GM23338 (cell line): ENCODE results near the gene UQCC3. TPM values are rescaled to one million over a fixed set of nuclear protein-coding genes. Genes with fewer than 3 reads are reported as not detected.
A peak's percentile ranks its signal among the peaks of the same experiment; 100 is the strongest.

Experiments used
- ATAC-seq: fragments of 200-7000 bp; cut with Tn5 transposase; 3 replicates; pipeline ENCODE4 v1.9.1; 2020
- DNase-seq: peaks from one replicate; pipeline ENCODE4 v3.0.0-alpha.2; 2015; ENCODE audit warnings: low spot score
- H2AFZ ChIP-seq: fragments of 200-600 bp; sonication (generic); 2 replicates; pipeline ENCODE4 v1.8.0; 2016; ENCODE audit warnings: antibody characterized with exemption, mild to moderate bottlenecking, moderate library complexity
- H3F3A ChIP-seq: fragments of 200-600 bp; sonication (generic); replicated peaks from 2 replicates; pipeline ENCODE4 v1.8.0; 2017; ENCODE audit warnings: antibody characterized with exemption, mixed run types, low read depth
- H3K27ac ChIP-seq: fragments of 200-600 bp; sonication (generic); 2 replicates; pipeline ENCODE4 v1.6.1; 2016; ENCODE audit warnings: low read depth
- H3K27me3 ChIP-seq: fragments of 200-600 bp; sonication (generic); 2 replicates; pipeline ENCODE4 v1.8.0; 2016; ENCODE audit warnings: mild to moderate bottlenecking, mixed run types, moderate library complexity; ENCODE audit not compliant: insufficient read depth
- H3K36me3 ChIP-seq: fragments of 200-600 bp; sonication (generic); 2 replicates; pipeline ENCODE4 v1.8.0; 2016; ENCODE audit warnings: mild to moderate bottlenecking; ENCODE audit not compliant: insufficient read depth
- H3K4me1 ChIP-seq: fragments of 200-600 bp; sonication (generic); 2 replicates; pipeline ENCODE4 v1.8.0; 2016; ENCODE audit warnings: mild to moderate bottlenecking, moderate library complexity; ENCODE audit not compliant: insufficient read depth
- H3K4me2 ChIP-seq: fragments of 200-600 bp; sonication (generic); 2 replicates; pipeline ENCODE4 v1.7.1; 2017; ENCODE audit warnings: mixed run types
- H3K4me3 ChIP-seq: fragments of 200-600 bp; sonication (generic); 2 replicates; pipeline ENCODE4 v1.6.1; 2016; ENCODE audit warnings: mixed run types
- H3K79me2 ChIP-seq: fragments of 200-600 bp; sonication (generic); replicated peaks from 2 replicates; pipeline ENCODE4 v1.8.0; 2017; ENCODE audit warnings: mild to moderate bottlenecking; ENCODE audit not compliant: insufficient read depth
- H3K9me2 ChIP-seq: fragments of 200-600 bp; sonication (generic); 2 replicates; pipeline ENCODE4 v1.8.0; 2017; ENCODE audit not compliant: insufficient read depth
- H4K20me1 ChIP-seq: fragments of 200-600 bp; sonication (generic); replicated peaks from 2 replicates; pipeline ENCODE4 v1.8.0; 2017; ENCODE audit warnings: mild to moderate bottlenecking; ENCODE audit not compliant: insufficient read depth
- H3K27ac Mint-ChIP-seq: 2 replicates; pipeline ENCODE4 v1.8.0; 2020; ENCODE audit warnings: inconsistent platforms, mild to moderate bottlenecking, moderate library complexity, mixed read lengths
- H3K27me3 Mint-ChIP-seq: 3 replicates; pipeline ENCODE4 v1.8.0; 2022; ENCODE audit warnings: low read depth, mild to moderate bottlenecking, moderate library complexity, mixed read lengths, inconsistent platforms; ENCODE audit not compliant: insufficient read depth, poor library complexity
- H3K36me3 Mint-ChIP-seq: 3 replicates; pipeline ENCODE4 v1.8.0; 2021; ENCODE audit warnings: low read depth, mild to moderate bottlenecking, inconsistent platforms, moderate library complexity, mixed read lengths
- H3K4me1 Mint-ChIP-seq: 3 replicates; pipeline ENCODE4 v1.8.0; 2020; ENCODE audit warnings: mild to moderate bottlenecking, inconsistent platforms, mixed read lengths
- H3K4me3 Mint-ChIP-seq: 3 replicates; pipeline ENCODE4 v1.8.0; 2021; ENCODE audit warnings: moderate library complexity, mild to moderate bottlenecking, inconsistent platforms, mixed read lengths
- H3K9me3 Mint-ChIP-seq: 3 replicates; pipeline ENCODE4 v1.8.0; 2020; ENCODE audit warnings: moderate library complexity, mild to moderate bottlenecking, inconsistent platforms, mixed read lengths
- CREB1 ChIP-seq: fragments of 250-450 bp; sonication (Bioruptor Pico); IDR thresholded peaks from 2 replicates; pipeline ENCODE4 v1.5.0; 2020; ENCODE audit warnings: low read depth, mild to moderate bottlenecking, moderate library complexity
- ETS1 ChIP-seq: IDR thresholded peaks from 2 replicates; pipeline ENCODE4 v1.6.1; 2016; ENCODE audit warnings: antibody characterized with exemption
- EZH2 ChIP-seq: fragments of 200-600 bp; sonication (generic); IDR thresholded peaks from one replicate; pipeline ENCODE4 v1.8.0; 2017; ENCODE audit warnings: antibody characterized with exemption, mild to moderate bottlenecking, low read depth; ENCODE audit not compliant: unreplicated experiment
- EZH2phosphoT487 ChIP-seq: fragments of 200-600 bp; sonication (generic); IDR thresholded peaks from one replicate; pipeline ENCODE4 v1.8.1; 2018; ENCODE audit warnings: antibody characterized with exemption; ENCODE audit not compliant: unreplicated experiment
- JUNB ChIP-seq: IDR thresholded peaks from one replicate; pipeline ENCODE4 v1.6.1; 2016; ENCODE audit warnings: antibody characterized with exemption; ENCODE audit not compliant: unreplicated experiment
- NANOG ChIP-seq: IDR thresholded peaks from 2 replicates; pipeline ENCODE4 v1.6.1; 2016; ENCODE audit warnings: antibody characterized with exemption, borderline replicate concordance
- POLR2AphosphoS5 ChIP-seq: IDR thresholded peaks from 2 replicates; pipeline ENCODE4 v1.6.1; 2016; ENCODE audit warnings: antibody characterized with exemption, low read depth
- STAT1 ChIP-seq: IDR thresholded peaks from one replicate; pipeline ENCODE4 v1.6.1; 2016; ENCODE audit warnings: antibody characterized with exemption; ENCODE audit not compliant: unreplicated experiment
- ZNF114 ChIP-seq: fragments of 250-450 bp; sonication (Bioruptor Pico); IDR thresholded peaks from 2 replicates; pipeline ENCODE4 v1.5.0; 2020; ENCODE audit warnings: mild to moderate bottlenecking, moderate library complexity
- ZNF331 ChIP-seq: fragments of 250-450 bp; sonication (Bioruptor Pico); IDR thresholded peaks from 2 replicates; pipeline ENCODE4 v1.5.0; 2020; ENCODE audit warnings: low read depth, mild to moderate bottlenecking, moderate library complexity
- polyA plus RNA-seq: library from polyadenylated mRNA; unstranded; fragments of >200 nt; fragmentation: Nextera tagmentation; extraction: Ambion mirVana; gene quantifications from 2 replicates; pipeline ENCODE4 v1.2.1, GENCODE V29; 2016
- total RNA-seq: library from RNA; depleted of rRNA; stranded (reverse); fragments of >200 nt; shearing (Covaris generic); gene quantifications from 2 replicates; pipeline ENCODE4 v1.2.3, GENCODE V29; 2014
- TF ChIP-seq, protein P1 (sequence below), 2 experiments: fragments of 200-600 bp in 1 of 2; sonication (generic) in 1 of 2; conservative IDR thresholded peaks; 2 replicates each; pipeline versions ENCODE4 v1.5.1 to v1.6.1; 2016 to 2017; ENCODE audit warnings: antibody characterized with exemption in 2 of 2, low read depth in 2 of 2, mild to moderate bottlenecking in 2 of 2, moderate library complexity in 1 of 2
- TF ChIP-seq, protein P2 (sequence below): IDR thresholded peaks from one replicate; pipeline ENCODE4 v1.6.1; 2018; ENCODE audit warnings: antibody characterized with exemption; ENCODE audit not compliant: unreplicated experiment
- TF ChIP-seq, protein P3 (sequence below): fragments of 250-450 bp; sonication (Bioruptor Pico); IDR thresholded peaks from 2 replicates; pipeline ENCODE4 v1.5.0; 2020; ENCODE audit warnings: mild to moderate bottlenecking, moderate library complexity

The UQCC3 gene
- total and polyA plus RNA-seq, 2 experiments from 2014 or later: 13.0 to 54.7 TPM

GRCh38 chr11:62709247-62710000, 38.0 kb downstream of the UQCC3 start:
- Histone ChIP-seq H3K4me1 (peaks cover 31% of the 10 kb centered on the region), H3K36me3 (peaks cover 31% of the 10 kb centered on the region), H4K20me1 (no peaks in the 10 kb centered on the region; the same call in none of the 2 replicates), H3F3A (peaks cover 67% of the 10 kb centered on the region), H3K79me2 (peaks cover 8% of the 10 kb centered on the region), H3K9me2 (no peaks in the 10 kb centered on the region), H3K4me2 (peak overlapping the region; percentile 95), H2AFZ (peak overlapping the region; percentile 93), H3K27ac (peak overlapping the region; percentile 100), H3K4me3 (peak overlapping the region; percentile 82), H3K27me3 (no peaks in the 10 kb centered on the region)
- TF ChIP-seq, protein P1, sequence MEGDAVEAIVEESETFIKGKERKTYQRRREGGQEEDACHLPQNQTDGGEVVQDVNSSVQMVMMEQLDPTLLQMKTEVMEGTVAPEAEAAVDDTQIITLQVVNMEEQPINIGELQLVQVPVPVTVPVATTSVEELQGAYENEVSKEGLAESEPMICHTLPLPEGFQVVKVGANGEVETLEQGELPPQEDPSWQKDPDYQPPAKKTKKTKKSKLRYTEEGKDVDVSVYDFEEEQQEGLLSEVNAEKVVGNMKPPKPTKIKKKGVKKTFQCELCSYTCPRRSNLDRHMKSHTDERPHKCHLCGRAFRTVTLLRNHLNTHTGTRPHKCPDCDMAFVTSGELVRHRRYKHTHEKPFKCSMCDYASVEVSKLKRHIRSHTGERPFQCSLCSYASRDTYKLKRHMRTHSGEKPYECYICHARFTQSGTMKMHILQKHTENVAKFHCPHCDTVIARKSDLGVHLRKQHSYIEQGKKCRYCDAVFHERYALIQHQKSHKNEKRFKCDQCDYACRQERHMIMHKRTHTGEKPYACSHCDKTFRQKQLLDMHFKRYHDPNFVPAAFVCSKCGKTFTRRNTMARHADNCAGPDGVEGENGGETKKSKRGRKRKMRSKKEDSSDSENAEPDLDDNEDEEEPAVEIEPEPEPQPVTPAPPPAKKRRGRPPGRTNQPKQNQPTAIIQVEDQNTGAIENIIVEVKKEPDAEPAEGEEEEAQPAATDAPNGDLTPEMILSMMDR (conservative IDR thresholded peaks at IDR 0.05; ENCODE audit: low read depth in 2 of 2): no peak
- no peak for TF ChIP-seq JUNB
- no peak for TF ChIP-seq EZH2phosphoT487
- TF ChIP-seq STAT1: no peak
- TF ChIP-seq, protein P2, sequence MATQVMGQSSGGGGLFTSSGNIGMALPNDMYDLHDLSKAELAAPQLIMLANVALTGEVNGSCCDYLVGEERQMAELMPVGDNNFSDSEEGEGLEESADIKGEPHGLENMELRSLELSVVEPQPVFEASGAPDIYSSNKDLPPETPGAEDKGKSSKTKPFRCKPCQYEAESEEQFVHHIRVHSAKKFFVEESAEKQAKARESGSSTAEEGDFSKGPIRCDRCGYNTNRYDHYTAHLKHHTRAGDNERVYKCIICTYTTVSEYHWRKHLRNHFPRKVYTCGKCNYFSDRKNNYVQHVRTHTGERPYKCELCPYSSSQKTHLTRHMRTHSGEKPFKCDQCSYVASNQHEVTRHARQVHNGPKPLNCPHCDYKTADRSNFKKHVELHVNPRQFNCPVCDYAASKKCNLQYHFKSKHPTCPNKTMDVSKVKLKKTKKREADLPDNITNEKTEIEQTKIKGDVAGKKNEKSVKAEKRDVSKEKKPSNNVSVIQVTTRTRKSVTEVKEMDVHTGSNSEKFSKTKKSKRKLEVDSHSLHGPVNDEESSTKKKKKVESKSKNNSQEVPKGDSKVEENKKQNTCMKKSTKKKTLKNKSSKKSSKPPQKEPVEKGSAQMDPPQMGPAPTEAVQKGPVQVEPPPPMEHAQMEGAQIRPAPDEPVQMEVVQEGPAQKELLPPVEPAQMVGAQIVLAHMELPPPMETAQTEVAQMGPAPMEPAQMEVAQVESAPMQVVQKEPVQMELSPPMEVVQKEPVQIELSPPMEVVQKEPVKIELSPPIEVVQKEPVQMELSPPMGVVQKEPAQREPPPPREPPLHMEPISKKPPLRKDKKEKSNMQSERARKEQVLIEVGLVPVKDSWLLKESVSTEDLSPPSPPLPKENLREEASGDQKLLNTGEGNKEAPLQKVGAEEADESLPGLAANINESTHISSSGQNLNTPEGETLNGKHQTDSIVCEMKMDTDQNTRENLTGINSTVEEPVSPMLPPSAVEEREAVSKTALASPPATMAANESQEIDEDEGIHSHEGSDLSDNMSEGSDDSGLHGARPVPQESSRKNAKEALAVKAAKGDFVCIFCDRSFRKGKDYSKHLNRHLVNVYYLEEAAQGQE: peak; percentile 18
- TF ChIP-seq, protein P3, sequence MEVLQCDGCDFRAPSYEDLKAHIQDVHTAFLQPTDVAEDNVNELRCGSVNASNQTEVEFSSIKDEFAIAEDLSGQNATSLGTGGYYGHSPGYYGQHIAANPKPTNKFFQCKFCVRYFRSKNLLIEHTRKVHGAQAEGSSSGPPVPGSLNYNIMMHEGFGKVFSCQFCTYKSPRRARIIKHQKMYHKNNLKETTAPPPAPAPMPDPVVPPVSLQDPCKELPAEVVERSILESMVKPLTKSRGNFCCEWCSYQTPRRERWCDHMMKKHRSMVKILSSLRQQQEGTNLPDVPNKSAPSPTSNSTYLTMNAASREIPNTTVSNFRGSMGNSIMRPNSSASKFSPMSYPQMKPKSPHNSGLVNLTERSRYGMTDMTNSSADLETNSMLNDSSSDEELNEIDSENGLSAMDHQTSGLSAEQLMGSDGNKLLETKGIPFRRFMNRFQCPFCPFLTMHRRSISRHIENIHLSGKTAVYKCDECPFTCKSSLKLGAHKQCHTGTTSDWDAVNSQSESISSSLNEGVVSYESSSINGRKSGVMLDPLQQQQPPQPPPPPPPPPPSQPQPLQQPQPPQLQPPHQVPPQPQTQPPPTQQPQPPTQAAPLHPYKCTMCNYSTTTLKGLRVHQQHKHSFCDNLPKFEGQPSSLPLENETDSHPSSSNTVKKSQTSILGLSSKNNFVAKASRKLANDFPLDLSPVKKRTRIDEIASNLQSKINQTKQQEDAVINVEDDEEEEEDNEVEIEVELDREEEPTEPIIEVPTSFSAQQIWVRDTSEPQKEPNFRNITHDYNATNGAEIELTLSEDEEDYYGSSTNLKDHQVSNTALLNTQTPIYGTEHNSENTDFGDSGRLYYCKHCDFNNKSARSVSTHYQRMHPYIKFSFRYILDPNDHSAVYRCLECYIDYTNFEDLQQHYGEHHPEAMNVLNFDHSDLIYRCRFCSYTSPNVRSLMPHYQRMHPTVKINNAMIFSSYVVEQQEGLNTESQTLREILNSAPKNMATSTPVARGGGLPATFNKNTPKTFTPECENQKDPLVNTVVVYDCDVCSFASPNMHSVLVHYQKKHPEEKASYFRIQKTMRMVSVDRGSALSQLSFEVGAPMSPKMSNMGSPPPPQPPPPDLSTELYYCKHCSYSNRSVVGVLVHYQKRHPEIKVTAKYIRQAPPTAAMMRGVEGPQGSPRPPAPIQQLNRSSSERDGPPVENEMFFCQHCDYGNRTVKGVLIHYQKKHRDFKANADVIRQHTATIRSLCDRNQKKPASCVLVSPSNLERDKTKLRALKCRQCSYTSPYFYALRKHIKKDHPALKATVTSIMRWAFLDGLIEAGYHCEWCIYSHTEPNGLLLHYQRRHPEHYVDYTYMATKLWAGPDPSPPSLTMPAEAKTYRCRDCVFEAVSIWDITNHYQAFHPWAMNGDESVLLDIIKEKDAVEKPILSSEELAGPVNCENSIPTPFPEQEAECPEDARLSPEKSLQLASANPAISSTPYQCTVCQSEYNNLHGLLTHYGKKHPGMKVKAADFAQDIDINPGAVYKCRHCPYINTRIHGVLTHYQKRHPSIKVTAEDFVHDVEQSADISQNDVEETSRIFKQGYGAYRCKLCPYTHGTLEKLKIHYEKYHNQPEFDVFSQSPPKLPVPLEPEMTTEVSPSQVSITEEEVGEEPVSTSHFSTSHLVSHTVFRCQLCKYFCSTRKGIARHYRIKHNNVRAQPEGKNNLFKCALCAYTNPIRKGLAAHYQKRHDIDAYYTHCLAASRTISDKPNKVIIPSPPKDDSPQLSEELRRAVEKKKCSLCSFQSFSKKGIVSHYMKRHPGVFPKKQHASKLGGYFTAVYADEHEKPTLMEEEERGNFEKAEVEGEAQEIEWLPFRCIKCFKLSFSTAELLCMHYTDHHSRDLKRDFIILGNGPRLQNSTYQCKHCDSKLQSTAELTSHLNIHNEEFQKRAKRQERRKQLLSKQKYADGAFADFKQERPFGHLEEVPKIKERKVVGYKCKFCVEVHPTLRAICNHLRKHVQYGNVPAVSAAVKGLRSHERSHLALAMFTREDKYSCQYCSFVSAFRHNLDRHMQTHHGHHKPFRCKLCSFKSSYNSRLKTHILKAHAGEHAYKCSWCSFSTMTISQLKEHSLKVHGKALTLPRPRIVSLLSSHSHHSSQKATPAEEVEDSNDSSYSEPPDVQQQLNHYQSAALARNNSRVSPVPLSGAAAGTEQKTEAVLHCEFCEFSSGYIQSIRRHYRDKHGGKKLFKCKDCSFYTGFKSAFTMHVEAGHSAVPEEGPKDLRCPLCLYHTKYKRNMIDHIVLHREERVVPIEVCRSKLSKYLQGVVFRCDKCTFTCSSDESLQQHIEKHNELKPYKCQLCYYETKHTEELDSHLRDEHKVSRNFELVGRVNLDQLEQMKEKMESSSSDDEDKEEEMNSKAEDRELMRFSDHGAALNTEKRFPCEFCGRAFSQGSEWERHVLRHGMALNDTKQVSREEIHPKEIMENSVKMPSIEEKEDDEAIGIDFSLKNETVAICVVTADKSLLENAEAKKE (CRISPR knock-in tag): no peak
- TF ChIP-seq ZNF331 (CRISPR knock-in tag): no peak
- peak; percentile 83 for TF ChIP-seq CREB1 (CRISPR knock-in tag)
- TF ChIP-seq ZNF114 (CRISPR knock-in tag): peak; percentile 95
- no peak for TF ChIP-seq EZH2
- peak; percentile 66 for TF ChIP-seq POLR2AphosphoS5
- peak; percentile 89 for TF ChIP-seq ETS1
- no peak for TF ChIP-seq NANOG
- Mint-ChIP-seq H3K36me3 (peaks cover 51% of the 10 kb centered on the region), H3K4me3 (peak overlapping the region; percentile 92), H3K9me3 (no peaks in the 10 kb centered on the region), H3K4me1 (peaks cover 52% of the 10 kb centered on the region), H3K27ac (peak overlapping the region; percentile 99), H3K27me3 (peaks cover 27% of the 10 kb centered on the region)
- ATAC-seq: peak; percentile 54
- DNase-seq: peak; percentile 100
